GM19238 (cell line): ENCODE data around the gene COL10A1.

Experiments used
- DNase-seq: peaks from one replicate; pipeline ENCODE4 v3.0.0; 2011; ENCODE audit warnings: low spot score; ENCODE audit not compliant: insufficient read length

Gene COL10A1

GRCh38 chr6:116126032-116126431 lies at the start of gene COL10A1:
TSS of gene COL10A1 (minus strand) at chr6:116126132. CDS start at chr6:116125492, 640 bp downstream.
- DNase-seq = no peak

GRCh38 chr6:116175344-116175743 lies 49.4 kb upstream of the COL10A1 start:
- DNase-seq = no peak

- DNase-seq = no peak
Measured at GRCh38 chr6:116173928-116174327, 48.0 kb upstream of the COL10A1 start.

DNA sequence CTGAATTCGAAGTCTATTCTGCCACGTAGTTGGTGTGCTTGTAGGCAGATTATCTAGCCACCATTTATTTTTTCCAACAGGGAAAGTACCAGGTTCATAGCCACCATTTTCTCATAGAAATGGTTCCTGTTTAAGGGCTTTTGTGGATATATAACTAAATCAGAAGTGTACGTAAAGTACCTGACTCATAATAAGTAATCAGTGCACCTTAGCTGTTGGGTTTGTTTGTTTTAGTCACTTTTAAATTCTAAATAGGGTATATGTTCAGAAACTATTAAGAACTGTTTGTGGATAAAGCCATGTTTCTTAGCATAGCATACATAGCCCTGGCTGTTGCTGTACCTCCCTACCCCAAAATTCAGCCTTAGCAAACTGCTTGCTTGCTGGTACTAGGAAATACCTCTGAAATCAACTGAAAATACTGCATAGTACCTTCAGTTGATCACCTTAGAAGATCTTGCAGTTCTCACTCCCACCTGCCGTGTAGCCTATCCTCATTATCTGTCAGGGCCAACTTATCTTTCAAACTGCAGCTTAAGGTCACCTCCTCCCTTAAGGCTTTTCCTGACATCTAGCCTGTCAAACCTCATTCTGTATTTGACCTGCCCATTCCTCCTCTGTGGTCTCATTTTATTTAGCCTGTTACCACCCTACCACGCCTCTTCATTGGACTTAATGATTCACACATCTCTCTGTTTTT lies 44.6 kb upstream of the COL10A1 start:
- no peak for DNase-seq

- no peak for DNase-seq
Measured at GRCh38 chr6:116169880-116170279, 43.9 kb upstream of the COL10A1 start.

DNA sequence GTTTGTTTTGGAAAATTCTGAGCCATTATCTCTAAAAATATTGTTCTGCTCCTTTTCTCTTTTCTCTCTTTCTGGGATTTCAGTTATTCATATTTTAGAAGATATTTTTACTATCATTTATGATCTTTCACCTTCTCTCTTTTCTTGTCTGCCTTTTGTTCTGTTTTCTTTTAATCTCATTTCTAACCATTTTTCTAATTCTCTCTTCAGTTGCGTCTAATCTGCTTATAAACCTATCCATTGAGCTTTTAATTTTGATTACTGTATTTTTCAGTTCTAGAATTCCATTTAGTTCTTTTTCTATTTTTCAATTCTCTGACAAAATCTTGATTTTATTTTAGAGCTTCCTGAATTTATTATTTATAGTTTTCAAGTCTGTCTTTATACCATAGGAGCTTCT lies 42.2 kb upstream of the COL10A1 start:
- DNase-seq = no peak

GRCh38 chr6:116166369-116166768 lies 40.4 kb upstream of the COL10A1 start:
- DNase-seq = no peak

GRCh38 chr6:116165596-116165995 lies 39.7 kb upstream of the COL10A1 start:
- DNase-seq = no peak

GRCh38 chr6:116159782-116160524 lies 34.0 kb upstream of the COL10A1 start:
- no peak for DNase-seq

GRCh38 chr6:116158641-116159040 lies 32.7 kb upstream of the COL10A1 start:
- DNase-seq = no peak

DNA sequence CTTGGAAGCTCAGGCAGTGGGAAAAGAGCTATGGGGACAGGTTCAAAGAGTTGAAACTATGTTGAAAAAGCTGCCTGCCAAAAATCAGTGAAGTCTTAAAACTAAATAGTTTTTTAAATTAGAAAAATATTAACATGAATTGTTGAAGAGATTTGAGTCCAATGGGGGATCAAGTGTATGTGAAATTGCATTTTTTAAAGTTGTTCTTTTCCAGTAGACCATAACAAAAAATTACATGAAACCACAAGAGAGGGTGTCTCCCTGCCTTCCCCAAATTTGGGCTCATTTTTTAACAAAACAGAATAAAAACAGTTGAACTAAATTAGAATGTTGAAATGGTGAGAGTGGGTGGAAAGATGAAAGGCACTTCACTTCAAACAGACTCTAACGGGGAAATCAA lies 31.5 kb upstream of the COL10A1 start:
- no peak for DNase-seq

DNA sequence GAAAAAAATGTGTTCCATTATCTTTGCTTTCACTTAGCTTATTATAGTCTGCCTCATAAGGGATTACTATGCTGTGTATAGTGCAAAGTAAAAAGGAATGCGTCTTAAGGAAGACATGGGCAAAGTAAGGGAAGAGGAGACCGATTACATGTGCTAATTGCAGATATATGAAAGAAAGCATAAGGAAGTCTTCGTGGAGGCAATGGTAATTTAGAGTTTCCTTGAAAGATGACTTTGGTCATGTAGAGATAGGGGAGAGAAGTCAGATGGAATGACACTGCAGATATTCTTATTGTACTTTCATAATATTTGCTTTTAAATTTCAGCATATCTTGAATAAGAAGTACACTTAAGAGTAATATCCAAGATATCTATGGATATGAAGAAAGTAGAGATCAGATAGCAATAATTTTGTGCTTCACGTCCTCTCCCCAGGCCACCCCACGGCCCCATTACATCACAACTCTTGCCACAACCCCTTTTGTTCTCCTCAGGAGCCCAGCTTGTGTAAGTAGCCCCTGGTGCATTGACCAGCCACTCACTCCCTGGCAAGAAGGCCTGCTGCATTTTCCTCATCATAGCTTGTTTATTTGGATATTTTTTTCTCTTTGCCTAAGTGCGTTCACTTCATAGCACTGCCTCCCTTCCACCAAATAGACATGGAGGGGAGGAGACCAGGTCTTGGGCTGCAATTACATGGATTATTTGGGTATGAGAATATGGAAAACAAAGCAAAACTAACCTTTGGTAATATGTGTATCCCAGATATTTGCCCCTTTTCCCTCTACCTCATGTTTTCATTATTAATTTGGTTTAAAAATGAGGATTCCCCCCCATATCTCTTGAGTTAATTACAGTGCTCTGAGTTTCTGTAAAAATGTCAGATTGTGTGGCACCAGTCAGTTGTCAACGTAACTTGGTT lies 30.7 kb upstream of the COL10A1 start:
- no peak for DNase-seq

GRCh38 chr6:116154887-116155286 lies 29.0 kb upstream of the COL10A1 start:
- no peak for DNase-seq

GRCh38 chr6:116152620-116153019 lies 26.7 kb upstream of the COL10A1 start:
- DNase-seq = no peak

GRCh38 chr6:116145803-116146675 lies 20.1 kb upstream of the COL10A1 start:
- no peak for DNase-seq

DNA sequence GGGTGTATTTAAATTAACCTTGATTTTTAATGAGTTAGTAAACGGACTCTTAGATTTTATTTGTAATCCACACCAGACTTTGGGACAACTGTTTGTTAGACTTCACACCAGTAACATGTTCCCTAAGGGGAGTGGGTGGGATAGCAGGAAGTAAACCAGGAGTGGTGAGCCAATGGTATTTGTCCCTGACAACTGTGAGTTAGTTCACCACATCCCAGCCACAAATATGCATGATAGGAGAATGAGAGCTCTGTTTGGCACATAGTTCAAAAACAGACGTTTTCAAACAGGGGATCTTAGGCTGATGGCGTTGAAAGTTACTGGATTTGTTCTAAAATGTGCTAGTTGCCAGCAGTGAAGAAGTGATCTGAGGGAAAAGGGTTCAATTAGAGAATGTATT lies 18.7 kb upstream of the COL10A1 start:
- DNase-seq = no peak

- no peak for DNase-seq
Measured at GRCh38 chr6:116139917-116140316, 14.0 kb upstream of the COL10A1 start.

GRCh38 chr6:116136933-116137340 lies 11.0 kb upstream of the COL10A1 start:
- no peak for DNase-seq

DNA sequence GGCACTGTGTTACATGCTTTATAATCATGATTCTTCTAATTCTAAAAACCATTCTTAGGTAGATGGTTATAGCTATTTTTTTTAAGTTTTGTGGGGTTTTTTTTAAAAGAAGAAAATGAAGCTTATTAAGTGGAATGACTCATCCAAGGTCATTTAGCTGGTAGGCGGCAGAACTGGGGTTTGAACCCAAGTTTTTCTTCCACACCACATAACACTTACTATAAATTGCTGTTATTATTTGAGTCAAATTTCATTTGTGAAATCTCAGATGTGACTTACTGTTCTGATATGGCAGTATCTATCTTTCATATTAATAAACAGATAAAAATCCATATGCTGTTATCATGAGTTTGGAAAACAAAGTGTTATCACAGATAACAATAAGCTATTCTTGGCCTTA lies 10.4 kb upstream of the COL10A1 start:
- DNase-seq = no peak

DNA sequence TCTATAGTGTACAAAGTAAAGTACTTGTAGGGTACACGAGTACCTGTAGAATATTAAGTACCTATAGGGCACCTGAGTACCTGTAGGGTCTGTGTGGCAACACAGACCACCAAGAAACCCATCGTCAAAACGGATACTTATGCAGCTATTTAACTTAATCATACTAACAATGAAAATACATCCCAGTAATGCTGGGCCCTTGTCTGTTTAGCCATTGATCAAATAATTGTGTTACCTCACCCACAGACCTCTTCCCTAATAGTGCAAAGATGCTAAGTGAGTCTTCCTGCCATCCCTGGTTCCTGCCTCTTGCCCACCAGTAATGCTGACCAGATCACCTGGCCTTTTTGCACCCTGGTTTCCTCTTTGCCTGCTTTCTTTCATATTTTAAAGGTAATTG lies 7.5 kb upstream of the COL10A1 start:
- no peak for DNase-seq
